ENCODE data around the gene LRFN2.

LRFN2 gene

GRCh38 chr6:40506954-40507353, 80.2 kb downstream of the LRFN2 start:
- peaks cover 5% of the 10 kb centered on the region for H3K27me3 ChIP-seq (ENCODE audit: control insufficient read depth, insufficient read depth, low read length)
- H3K4me3 ChIP-seq (ENCODE audit: low read length), result no peak overlapping the region
- H3K9me3 ChIP-seq (ENCODE audit: control insufficient read depth, low read length), result no peaks in the 10 kb centered on the region
- no peaks in the 10 kb centered on the region for H3K4me1 ChIP-seq (ENCODE audit: control insufficient read depth, insufficient read depth, low read length)
- H3K36me3 ChIP-seq (ENCODE audit: control insufficient read depth, insufficient read depth, low read length), result no peaks in the 10 kb centered on the region
- H3K9ac ChIP-seq (ENCODE audit: low read length), result no peak overlapping the region

GRCh38 chr6:40505191-40505810, 81.9 kb downstream of the LRFN2 start:
- Histone ChIP-seq H3K27me3 (ENCODE audit: control insufficient read depth, insufficient read depth, low read length) (peaks cover 10% of the 10 kb centered on the region), H3K9ac (ENCODE audit: low read length) (no peak overlapping the region), H3K9me3 (ENCODE audit: control insufficient read depth, low read length) (no peaks in the 10 kb centered on the region), H3K4me3 (ENCODE audit: low read length) (no peak overlapping the region), H3K36me3 (ENCODE audit: control insufficient read depth, insufficient read depth, low read length) (no peaks in the 10 kb centered on the region), H3K4me1 (ENCODE audit: control insufficient read depth, insufficient read depth, low read length) (no peaks in the 10 kb centered on the region)

GRCh38 chr6:40504274-40504673, 82.9 kb downstream of the LRFN2 start:
- Histone ChIP-seq H3K36me3 (ENCODE audit: control insufficient read depth, insufficient read depth, low read length) (no peaks in the 10 kb centered on the region), H3K9me3 (ENCODE audit: control insufficient read depth, low read length) (no peaks in the 10 kb centered on the region), H3K9ac (ENCODE audit: low read length) (no peak overlapping the region), H3K4me3 (ENCODE audit: low read length) (no peak overlapping the region), H3K27me3 (ENCODE audit: control insufficient read depth, insufficient read depth, low read length) (peaks cover 10% of the 10 kb centered on the region), H3K4me1 (ENCODE audit: control insufficient read depth, insufficient read depth, low read length) (no peaks in the 10 kb centered on the region)

GRCh38 chr6:40500227-40500626, 86.9 kb downstream of the LRFN2 start:
- no peaks in the 10 kb centered on the region for H3K9me3 ChIP-seq (ENCODE audit: control insufficient read depth, low read length)
- peaks cover 10% of the 10 kb centered on the region for H3K27me3 ChIP-seq (ENCODE audit: control insufficient read depth, insufficient read depth, low read length)
- H3K36me3 ChIP-seq (ENCODE audit: control insufficient read depth, insufficient read depth, low read length), result no peaks in the 10 kb centered on the region
- H3K9ac ChIP-seq (ENCODE audit: low read length), result no peak overlapping the region
- H3K4me3 ChIP-seq (ENCODE audit: low read length), result no peak overlapping the region
- H3K4me1 ChIP-seq (ENCODE audit: control insufficient read depth, insufficient read depth, low read length), result no peaks in the 10 kb centered on the region

- no peak overlapping the region for H3K4me3 ChIP-seq (ENCODE audit: low read length)
- no peaks in the 10 kb centered on the region for H3K4me1 ChIP-seq (ENCODE audit: control insufficient read depth, insufficient read depth, low read length)
- no peak overlapping the region for H3K9ac ChIP-seq (ENCODE audit: low read length)
- H3K36me3 ChIP-seq (ENCODE audit: control insufficient read depth, insufficient read depth, low read length), result no peaks in the 10 kb centered on the region
- peaks cover 10% of the 10 kb centered on the region for H3K27me3 ChIP-seq (ENCODE audit: control insufficient read depth, insufficient read depth, low read length)
- no peaks in the 10 kb centered on the region for H3K9me3 ChIP-seq (ENCODE audit: control insufficient read depth, low read length)
Observed at GRCh38 chr6:40499215-40499614, 87.9 kb downstream of the LRFN2 start.

- Histone ChIP-seq H3K4me1 (ENCODE audit: control insufficient read depth, insufficient read depth, low read length) (no peaks in the 10 kb centered on the region), H3K36me3 (ENCODE audit: control insufficient read depth, insufficient read depth, low read length) (no peaks in the 10 kb centered on the region), H3K9ac (ENCODE audit: low read length) (no peak overlapping the region), H3K4me3 (ENCODE audit: low read length) (no peak overlapping the region), H3K9me3 (ENCODE audit: control insufficient read depth, low read length) (no peaks in the 10 kb centered on the region), H3K27me3 (ENCODE audit: control insufficient read depth, insufficient read depth, low read length) (peaks cover 18% of the 10 kb centered on the region)
Observed at GRCh38 chr6:40498148-40498547, 89.0 kb downstream of the LRFN2 start.

- Histone ChIP-seq H3K27me3 (ENCODE audit: control insufficient read depth, insufficient read depth, low read length) (peaks cover 21% of the 10 kb centered on the region), H3K9ac (ENCODE audit: low read length) (no peak overlapping the region), H3K4me1 (ENCODE audit: control insufficient read depth, insufficient read depth, low read length) (no peaks in the 10 kb centered on the region), H3K4me3 (ENCODE audit: low read length) (no peak overlapping the region), H3K9me3 (ENCODE audit: control insufficient read depth, low read length) (no peaks in the 10 kb centered on the region), H3K36me3 (ENCODE audit: control insufficient read depth, insufficient read depth, low read length) (no peaks in the 10 kb centered on the region)
Observed at GRCh38 chr6:40492187-40492586, 95.0 kb downstream of the LRFN2 start.

GRCh38 chr6:40490508-40490907, 96.7 kb downstream of the LRFN2 start:
- H3K9me3 ChIP-seq (ENCODE audit: control insufficient read depth, low read length), result no peaks in the 10 kb centered on the region
- peaks cover 21% of the 10 kb centered on the region for H3K27me3 ChIP-seq (ENCODE audit: control insufficient read depth, insufficient read depth, low read length)
- no peak overlapping the region for H3K9ac ChIP-seq (ENCODE audit: low read length)
- no peaks in the 10 kb centered on the region for H3K4me1 ChIP-seq (ENCODE audit: control insufficient read depth, insufficient read depth, low read length)
- H3K4me3 ChIP-seq (ENCODE audit: low read length), result no peak overlapping the region
- H3K36me3 ChIP-seq (ENCODE audit: control insufficient read depth, insufficient read depth, low read length), result no peaks in the 10 kb centered on the region

GRCh38 chr6:40489798-40490197, 97.4 kb downstream of the LRFN2 start:
- H3K4me3 ChIP-seq (ENCODE audit: low read length), result no peak overlapping the region
- no peaks in the 10 kb centered on the region for H3K36me3 ChIP-seq (ENCODE audit: control insufficient read depth, insufficient read depth, low read length)
- H3K27me3 ChIP-seq (ENCODE audit: control insufficient read depth, insufficient read depth, low read length), result peaks cover 21% of the 10 kb centered on the region
- H3K9ac ChIP-seq (ENCODE audit: low read length), result no peak overlapping the region
- H3K4me1 ChIP-seq (ENCODE audit: control insufficient read depth, insufficient read depth, low read length), result no peaks in the 10 kb centered on the region
- H3K9me3 ChIP-seq (ENCODE audit: control insufficient read depth, low read length), result no peaks in the 10 kb centered on the region

GRCh38 chr6:40486576-40486975, 100.6 kb downstream of the LRFN2 start:
- Histone ChIP-seq H3K9ac (ENCODE audit: low read length) (no peak overlapping the region), H3K36me3 (ENCODE audit: control insufficient read depth, insufficient read depth, low read length) (no peaks in the 10 kb centered on the region), H3K9me3 (ENCODE audit: control insufficient read depth, low read length) (no peaks in the 10 kb centered on the region), H3K4me3 (ENCODE audit: low read length) (no peak overlapping the region), H3K4me1 (ENCODE audit: control insufficient read depth, insufficient read depth, low read length) (no peaks in the 10 kb centered on the region), H3K27me3 (ENCODE audit: control insufficient read depth, insufficient read depth, low read length) (peaks cover 6% of the 10 kb centered on the region)

- Histone ChIP-seq H3K9me3 (ENCODE audit: control insufficient read depth, low read length) (no peaks in the 10 kb centered on the region), H3K27me3 (ENCODE audit: control insufficient read depth, insufficient read depth, low read length) (no peaks in the 10 kb centered on the region), H3K4me3 (ENCODE audit: low read length) (no peak overlapping the region), H3K4me1 (ENCODE audit: control insufficient read depth, insufficient read depth, low read length) (no peaks in the 10 kb centered on the region), H3K36me3 (ENCODE audit: control insufficient read depth, insufficient read depth, low read length) (no peaks in the 10 kb centered on the region), H3K9ac (ENCODE audit: low read length) (no peak overlapping the region)
Observed at GRCh38 chr6:40485795-40486194, 101.4 kb downstream of the LRFN2 start.

- H3K27me3 ChIP-seq (ENCODE audit: control insufficient read depth, insufficient read depth, low read length), result no peaks in the 10 kb centered on the region
- H3K9ac ChIP-seq (ENCODE audit: low read length), result no peak overlapping the region
- H3K9me3 ChIP-seq (ENCODE audit: control insufficient read depth, low read length), result no peaks in the 10 kb centered on the region
- no peak overlapping the region for H3K4me3 ChIP-seq (ENCODE audit: low read length)
- H3K36me3 ChIP-seq (ENCODE audit: control insufficient read depth, insufficient read depth, low read length), result no peaks in the 10 kb centered on the region
- no peaks in the 10 kb centered on the region for H3K4me1 ChIP-seq (ENCODE audit: control insufficient read depth, insufficient read depth, low read length)
Observed at GRCh38 chr6:40485300-40485699, 101.9 kb downstream of the LRFN2 start.

- Histone ChIP-seq H3K4me1 (ENCODE audit: control insufficient read depth, insufficient read depth, low read length) (no peaks in the 10 kb centered on the region), H3K9me3 (ENCODE audit: control insufficient read depth, low read length) (no peaks in the 10 kb centered on the region), H3K4me3 (ENCODE audit: low read length) (no peak overlapping the region), H3K36me3 (ENCODE audit: control insufficient read depth, insufficient read depth, low read length) (no peaks in the 10 kb centered on the region), H3K9ac (ENCODE audit: low read length) (no peak overlapping the region), H3K27me3 (ENCODE audit: control insufficient read depth, insufficient read depth, low read length) (no peaks in the 10 kb centered on the region)
Observed at GRCh38 chr6:40484066-40484465, 103.1 kb downstream of the LRFN2 start.
